ENCODE results near the gene SLC16A7.

SLC16A7 gene

GRCh38 chr12:59820594-59821011, 224.8 kb downstream of the SLC16A7 start:
- H3K9ac ChIP-seq (ENCODE audit: low read length): no peak overlapping the region
- H3K4me1 ChIP-seq (ENCODE audit: control insufficient read depth, low read depth, low read length): no peaks in the 10 kb centered on the region
- H3K27ac ChIP-seq (ENCODE audit: low read length): no peak overlapping the region
- no peaks in the 10 kb centered on the region for H3K36me3 ChIP-seq (ENCODE audit: control insufficient read depth, low read depth, low read length)
- H3K9me3 ChIP-seq (ENCODE audit: control insufficient read depth, low read depth, low read length): peaks cover 3% of the 10 kb centered on the region
- H3K4me3 ChIP-seq (ENCODE audit: low read length): no peak overlapping the region
- H3K27me3 ChIP-seq (ENCODE audit: control insufficient read depth, insufficient read depth, low read length): no peaks in the 10 kb centered on the region

- H3K9ac ChIP-seq (ENCODE audit: low read length): no peak overlapping the region
- H3K4me3 ChIP-seq (ENCODE audit: low read length): no peak overlapping the region
- H3K9me3 ChIP-seq (ENCODE audit: control insufficient read depth, low read depth, low read length): no peaks in the 10 kb centered on the region
- H3K36me3 ChIP-seq (ENCODE audit: control insufficient read depth, low read depth, low read length): no peaks in the 10 kb centered on the region
- no peak overlapping the region for H3K27ac ChIP-seq (ENCODE audit: low read length)
- no peaks in the 10 kb centered on the region for H3K27me3 ChIP-seq (ENCODE audit: control insufficient read depth, insufficient read depth, low read length)
- H3K4me1 ChIP-seq (ENCODE audit: control insufficient read depth, low read depth, low read length): no peaks in the 10 kb centered on the region
These were observed 227.7 kb downstream of the SLC16A7 start for GRCh38 chr12:59823567-59823966.

DNA sequence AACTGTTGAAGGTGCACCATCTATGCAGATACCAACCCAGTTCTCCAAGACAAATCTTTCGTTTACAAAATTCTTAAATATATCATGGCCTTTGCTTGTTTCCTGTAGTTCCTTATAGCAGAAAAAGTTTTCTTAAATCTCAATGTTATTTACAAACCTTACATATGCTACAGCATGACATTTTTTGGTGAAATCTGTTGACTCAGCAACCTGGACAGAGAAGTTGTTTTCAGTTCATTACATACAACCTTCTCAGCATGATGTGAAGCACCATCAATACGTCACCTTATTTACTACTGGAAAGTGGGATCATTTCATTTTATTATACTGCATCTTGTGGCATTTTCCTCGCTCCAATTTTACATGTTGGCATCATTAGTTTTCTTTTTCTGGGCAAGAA, 231.9 kb downstream of the SLC16A7 start:
- Histone ChIP-seq H3K27ac (ENCODE audit: low read length) (no peak overlapping the region), H3K27me3 (ENCODE audit: control insufficient read depth, insufficient read depth, low read length) (no peaks in the 10 kb centered on the region), H3K9ac (ENCODE audit: low read length) (no peak overlapping the region), H3K4me1 (ENCODE audit: control insufficient read depth, low read depth, low read length) (no peaks in the 10 kb centered on the region), H3K4me3 (ENCODE audit: low read length) (no peak overlapping the region), H3K9me3 (ENCODE audit: control insufficient read depth, low read depth, low read length) (no peaks in the 10 kb centered on the region), H3K36me3 (ENCODE audit: control insufficient read depth, low read depth, low read length) (no peaks in the 10 kb centered on the region)

DNA sequence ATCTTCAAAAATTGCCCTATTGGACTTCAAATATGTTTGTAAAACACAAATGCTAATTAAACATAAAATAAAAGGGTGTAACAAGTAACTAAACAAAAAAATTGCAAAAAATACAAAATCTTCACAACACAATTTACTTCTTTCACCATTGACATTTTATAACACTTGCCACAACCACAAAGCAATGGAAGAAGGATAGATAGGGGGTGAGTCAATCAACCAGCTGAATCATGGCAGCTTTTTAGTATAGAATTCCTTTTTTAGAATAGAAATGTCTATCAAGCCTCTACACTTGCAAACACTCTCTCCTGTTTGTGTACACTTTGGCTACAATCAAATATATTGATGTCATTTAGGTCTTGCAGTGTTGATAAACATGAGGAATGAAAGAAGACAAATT, 232.7 kb downstream of the SLC16A7 start:
- Histone ChIP-seq H3K27ac (ENCODE audit: low read length) (no peak overlapping the region), H3K36me3 (ENCODE audit: control insufficient read depth, low read depth, low read length) (no peaks in the 10 kb centered on the region), H3K4me1 (ENCODE audit: control insufficient read depth, low read depth, low read length) (no peaks in the 10 kb centered on the region), H3K9ac (ENCODE audit: low read length) (no peak overlapping the region), H3K27me3 (ENCODE audit: control insufficient read depth, insufficient read depth, low read length) (no peaks in the 10 kb centered on the region), H3K4me3 (ENCODE audit: low read length) (no peak overlapping the region), H3K9me3 (ENCODE audit: control insufficient read depth, low read depth, low read length) (no peaks in the 10 kb centered on the region)

GRCh38 chr12:59833408-59833807, 237.6 kb downstream of the SLC16A7 start:
- Histone ChIP-seq H3K27me3 (ENCODE audit: control insufficient read depth, insufficient read depth, low read length) (no peaks in the 10 kb centered on the region), H3K36me3 (ENCODE audit: control insufficient read depth, low read depth, low read length) (no peaks in the 10 kb centered on the region), H3K4me3 (ENCODE audit: low read length) (no peak overlapping the region), H3K27ac (ENCODE audit: low read length) (no peak overlapping the region), H3K9me3 (ENCODE audit: control insufficient read depth, low read depth, low read length) (no peaks in the 10 kb centered on the region), H3K9ac (ENCODE audit: low read length) (no peak overlapping the region), H3K4me1 (ENCODE audit: control insufficient read depth, low read depth, low read length) (no peaks in the 10 kb centered on the region)

DNA sequence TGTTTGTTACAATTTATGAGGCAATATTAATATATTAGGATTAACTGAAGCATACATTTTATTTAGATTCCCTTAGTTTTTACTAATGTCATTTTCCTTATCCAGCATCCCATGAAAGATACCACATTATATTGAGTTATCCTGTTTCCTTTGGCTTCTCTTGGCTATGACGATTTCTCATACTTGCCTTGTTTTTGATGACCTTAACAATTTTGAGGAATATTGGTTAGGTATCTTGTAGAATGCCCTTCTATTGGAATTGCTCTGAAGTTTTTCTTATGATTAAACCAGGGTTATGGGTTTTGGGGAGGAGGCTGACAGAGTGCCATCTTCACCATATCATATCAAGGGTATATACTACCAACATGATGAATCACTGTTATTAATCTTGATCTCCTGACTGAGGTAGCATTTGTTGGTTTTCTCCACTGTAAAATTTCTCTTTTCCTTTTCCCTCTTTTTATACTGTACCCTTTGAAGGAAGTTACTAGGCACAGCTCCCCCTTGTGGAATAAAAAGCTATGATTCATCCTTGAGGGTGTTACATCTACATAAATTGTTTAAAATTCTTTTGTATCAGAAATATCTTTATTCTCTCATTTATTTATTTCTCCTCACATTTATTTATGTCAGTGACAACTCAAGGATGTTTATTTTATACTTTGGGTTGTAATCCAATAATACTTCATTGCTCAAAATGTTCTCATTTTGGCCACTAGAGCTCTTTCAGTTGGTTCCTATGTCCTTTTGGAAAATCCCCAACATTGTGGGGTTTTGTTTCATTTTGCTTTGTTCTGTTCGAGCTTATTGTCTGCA, 239.0 kb downstream of the SLC16A7 start:
- Histone ChIP-seq H3K4me3 (ENCODE audit: low read length) (no peak overlapping the region), H3K9me3 (ENCODE audit: control insufficient read depth, low read depth, low read length) (no peaks in the 10 kb centered on the region), H3K27ac (ENCODE audit: low read length) (no peak overlapping the region), H3K27me3 (ENCODE audit: control insufficient read depth, insufficient read depth, low read length) (no peaks in the 10 kb centered on the region), H3K9ac (ENCODE audit: low read length) (no peak overlapping the region), H3K36me3 (ENCODE audit: control insufficient read depth, low read depth, low read length) (no peaks in the 10 kb centered on the region), H3K4me1 (ENCODE audit: control insufficient read depth, low read depth, low read length) (no peaks in the 10 kb centered on the region)
